PC-3 (cell line): ENCODE results near the gene FUT7. TPM values are rescaled to one million over a fixed set of nuclear protein-coding genes. Genes with fewer than 3 reads are reported as not detected.

ENCODE experiments used
- ATAC-seq: fragments of 200-7000 bp; cut with Tn5 transposase; 2 replicates; pipeline ENCODE4 v1.9.1; 2020; ENCODE audit warnings: mild to moderate bottlenecking, moderate library complexity
- BruUV-seq: library from RNA; stranded (reverse); fragments of 400-500 nt; replicated peaks from 2 replicates; lab custom pipeline; 2021; lab: Mats Ljungman, UMichigan
- CTCF ChIA-PET: fragments of 300-600 bp; sonication (Branson Sonifier 250); formaldehyde crosslinking; loops from one replicate; lab custom pipeline; 2022; ENCODE audit warnings: antibody characterized with exemption; lab: Charles Lee
- POLR2A ChIA-PET: fragments of 300-600 bp; sonication (Branson Sonifier 250); formaldehyde crosslinking; loops from one replicate; lab custom pipeline; 2022; ENCODE audit warnings: antibody characterized with exemption; ENCODE audit not compliant: unreplicated experiment; lab: Charles Lee
- DNase-seq: peaks from one replicate; pipeline ENCODE4 v3.0.0-alpha.2; 2015
- H2AFZ ChIP-seq: fragments of 300-600 bp; sonication (generic); 2 replicates; pipeline ENCODE4 v1.6.0; 2016; ENCODE audit warnings: antibody characterized with exemption, low read length
- H3F3A ChIP-seq: fragments of 300-600 bp; sonication (generic); one replicate; pipeline ENCODE4 v1.6.0; 2017; ENCODE audit warnings: antibody characterized with exemption, low read length, control low read depth, mild to moderate bottlenecking; ENCODE audit not compliant: unreplicated experiment
- H3K27ac ChIP-seq: fragments of 300-600 bp; sonication (generic); 2 replicates; pipeline ENCODE4 v1.5.1; 2016; ENCODE audit warnings: mild to moderate bottlenecking, low read length
- H3K27me3 ChIP-seq: fragments of 300-600 bp; sonication (generic); 2 replicates; pipeline ENCODE4 v1.6.1; 2016; ENCODE audit warnings: low read length, mixed read lengths
- H3K36me3 ChIP-seq: fragments of 300-600 bp; sonication (generic); 2 replicates; pipeline ENCODE4 v1.6.1; 2016; ENCODE audit warnings: low read depth, mixed run types, low read length, mixed read lengths
- H3K4me1 ChIP-seq: fragments of 300-600 bp; sonication (generic); 2 replicates; pipeline ENCODE4 v1.5.1; 2016; ENCODE audit warnings: low read length; ENCODE audit not compliant: insufficient read depth
- H3K4me2 ChIP-seq: fragments of 300-600 bp; sonication (generic); 2 replicates; pipeline ENCODE4 v1.6.0; 2016; ENCODE audit warnings: low read length
- H3K4me3 ChIP-seq: fragments of 300-600 bp; sonication (generic); 2 replicates; pipeline ENCODE4 v1.5.1; 2016; ENCODE audit warnings: mild to moderate bottlenecking, low read length, mixed read lengths
- H3K79me2 ChIP-seq: fragments of 300-600 bp; sonication (generic); 2 replicates; pipeline ENCODE4 v1.6.1; 2017; ENCODE audit warnings: low read length, mixed read lengths
- H3K9ac ChIP-seq: fragments of 300-600 bp; sonication (generic); 2 replicates; pipeline ENCODE4 v1.6.0; 2016; ENCODE audit warnings: mild to moderate bottlenecking, low read length
- H3K9me2 ChIP-seq: fragments of 300-600 bp; sonication (generic); replicated peaks from 2 replicates; pipeline ENCODE4 v1.6.1; 2016; ENCODE audit warnings: mixed run types, low read length, mixed read lengths
- H3K9me3 ChIP-seq: fragments of 300-600 bp; sonication (generic); 2 replicates; pipeline ENCODE4 v1.6.1; 2016; ENCODE audit warnings: low read length, mixed read lengths
- H4K20me1 ChIP-seq: fragments of 300-600 bp; sonication (generic); 2 replicates; pipeline ENCODE4 v1.6.1; 2016; ENCODE audit warnings: low read length, mixed read lengths
- EZH2 ChIP-seq: fragments of 300-600 bp; sonication (generic); IDR thresholded peaks from one replicate; pipeline ENCODE4 v1.6.1; 2017; ENCODE audit warnings: antibody characterized with exemption, mild to moderate bottlenecking, low read length; ENCODE audit not compliant: unreplicated experiment
- EZH2phosphoT487 ChIP-seq: fragments of 300-600 bp; sonication (generic); IDR thresholded peaks from 2 replicates; pipeline ENCODE4 v1.6.1; 2018; ENCODE audit warnings: mild to moderate bottlenecking, antibody characterized with exemption, low read length, borderline replicate concordance
- intact Hi-C: fragments of 100-400 bp; cut with micrococcal nuclease; formaldehyde crosslinking; loops from 2 replicates; pipeline ENCODE4 v1.9.0; 2023
- total RNA-seq: library from RNA; depleted of rRNA; stranded (reverse); fragments of >200 nt; gene quantifications from 2 replicates; pipeline ENCODE4 v1.2.3, GENCODE V29; 2014
- TF ChIP-seq, protein P1 (sequence below): fragments of 300-600 bp; sonication (generic); conservative IDR thresholded peaks from 2 replicates; pipeline ENCODE4 v1.5.1; 2017; ENCODE audit warnings: antibody characterized with exemption, low read depth, mild to moderate bottlenecking, low read length

The FUT7 gene
- total RNA-seq, 1 experiment from 2014 or later, result not detected

DNA sequence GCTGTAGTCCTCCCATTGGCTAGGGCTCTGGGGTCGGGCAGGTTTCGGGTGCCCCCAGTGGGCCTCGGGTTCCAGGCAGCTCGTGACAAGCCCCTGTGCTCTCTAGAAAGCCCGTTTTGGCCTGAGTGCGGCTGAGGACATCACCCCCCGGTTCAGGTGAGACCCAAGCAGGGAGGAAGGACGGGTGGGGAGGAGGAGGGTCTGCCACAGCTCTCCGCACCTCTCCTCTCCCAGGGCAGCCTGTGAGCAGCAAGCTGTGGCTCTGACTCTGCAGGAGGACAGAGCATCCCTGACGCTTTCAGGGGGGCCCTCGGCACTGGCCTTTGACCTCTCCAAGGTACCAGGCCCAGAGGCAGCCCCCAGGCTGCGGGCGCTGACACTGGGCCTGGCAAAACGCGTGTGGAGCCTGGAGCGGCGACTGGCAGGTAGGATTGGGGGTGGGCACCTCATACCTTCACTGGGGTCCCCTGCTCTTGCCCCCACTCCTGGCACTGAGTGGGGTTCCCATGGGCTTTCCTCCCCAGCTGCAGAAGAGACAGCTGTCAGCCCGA, 39.0 kb downstream of the FUT7 start:
- H3K4me3 ChIP-seq, result peak overlapping the region; percentile 89
- no peaks in the 10 kb centered on the region for H3K9me3 ChIP-seq
- intact Hi-C loops, result loop anchor here (2.0 to 10.0 kb wide), 2 partner anchors 42 to 148 kb away; partner anchors contain the start of genes AJM1 and PHPT1
- H3K27me3 ChIP-seq, result no peaks in the 10 kb centered on the region
- ChIA-PET CTCF (interaction anchor here (0.7 kb wide), 1 partner anchor 204 kb away, joined by 4 read pairs; no protein-coding TSS in a partner anchor), POLR2A (no interaction called here)
- ATAC-seq, result no peak
- H3K4me1 ChIP-seq, result peaks cover 27% of the 10 kb centered on the region
- no peak for TF ChIP-seq EZH2phosphoT487
- no peak for TF ChIP-seq EZH2
- TF ChIP-seq, protein P1, sequence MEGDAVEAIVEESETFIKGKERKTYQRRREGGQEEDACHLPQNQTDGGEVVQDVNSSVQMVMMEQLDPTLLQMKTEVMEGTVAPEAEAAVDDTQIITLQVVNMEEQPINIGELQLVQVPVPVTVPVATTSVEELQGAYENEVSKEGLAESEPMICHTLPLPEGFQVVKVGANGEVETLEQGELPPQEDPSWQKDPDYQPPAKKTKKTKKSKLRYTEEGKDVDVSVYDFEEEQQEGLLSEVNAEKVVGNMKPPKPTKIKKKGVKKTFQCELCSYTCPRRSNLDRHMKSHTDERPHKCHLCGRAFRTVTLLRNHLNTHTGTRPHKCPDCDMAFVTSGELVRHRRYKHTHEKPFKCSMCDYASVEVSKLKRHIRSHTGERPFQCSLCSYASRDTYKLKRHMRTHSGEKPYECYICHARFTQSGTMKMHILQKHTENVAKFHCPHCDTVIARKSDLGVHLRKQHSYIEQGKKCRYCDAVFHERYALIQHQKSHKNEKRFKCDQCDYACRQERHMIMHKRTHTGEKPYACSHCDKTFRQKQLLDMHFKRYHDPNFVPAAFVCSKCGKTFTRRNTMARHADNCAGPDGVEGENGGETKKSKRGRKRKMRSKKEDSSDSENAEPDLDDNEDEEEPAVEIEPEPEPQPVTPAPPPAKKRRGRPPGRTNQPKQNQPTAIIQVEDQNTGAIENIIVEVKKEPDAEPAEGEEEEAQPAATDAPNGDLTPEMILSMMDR, result no peak
- H3K36me3 ChIP-seq, result no peaks in the 10 kb centered on the region; the same call in 1 of the 2 replicates
- peak overlapping the region; percentile 57 for H3K27ac ChIP-seq
- DNase-seq, result no peak
- peak overlapping the region; percentile 63 for H2AFZ ChIP-seq
- H3K9me2 ChIP-seq, result no peaks in the 10 kb centered on the region
- H3F3A ChIP-seq, result no peaks in the 10 kb centered on the region
- no peaks in the 10 kb centered on the region for H4K20me1 ChIP-seq
- peak overlapping the region; percentile 90 for H3K9ac ChIP-seq
- H3K4me2 ChIP-seq, result peak overlapping the region; percentile 87
- BruUV-seq, result TSS peak; percentile 72
- H3K79me2 ChIP-seq, result peaks cover 16% of the 10 kb centered on the region

DNA sequence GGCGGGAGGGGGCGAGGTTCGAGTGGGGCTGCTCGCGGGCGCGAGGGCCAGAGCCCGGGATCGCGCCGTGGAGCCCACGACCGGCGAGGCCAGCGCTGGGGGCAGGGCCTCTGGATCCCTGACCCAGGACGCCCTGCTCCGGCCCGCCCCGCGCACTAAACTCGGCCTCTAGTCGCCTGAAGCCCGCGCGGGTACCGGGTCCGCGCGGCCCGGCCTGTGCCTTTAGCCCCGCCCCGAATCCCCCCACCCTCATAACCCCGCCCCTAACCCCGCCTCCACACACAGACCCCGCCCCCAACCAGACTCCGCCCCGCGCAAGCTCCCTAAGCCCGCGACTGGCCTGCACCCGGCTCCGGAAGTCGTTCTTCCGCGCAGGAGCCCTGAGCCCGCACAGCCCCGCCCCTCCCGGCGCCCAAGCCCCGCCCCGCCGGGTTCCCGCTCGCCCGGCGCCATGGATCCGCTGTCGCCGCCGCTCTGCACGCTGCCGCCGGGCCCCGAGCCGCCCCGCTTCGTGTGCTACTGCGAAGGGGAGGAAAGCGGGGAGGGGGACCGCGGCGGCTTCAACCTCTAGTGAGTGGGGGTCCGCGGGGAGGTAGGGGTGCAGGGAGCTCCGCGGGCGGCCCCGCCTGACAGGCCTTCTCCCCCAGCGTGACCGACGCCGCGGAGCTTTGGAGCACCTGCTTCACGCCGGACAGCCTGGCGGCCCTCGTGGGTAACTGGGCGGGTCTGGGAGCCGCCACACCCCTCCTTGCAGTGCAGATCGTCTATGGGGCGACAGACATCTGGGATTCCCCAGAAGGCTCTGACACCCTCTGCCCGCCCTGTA, 39.7 kb downstream of the FUT7 start, which contains the start of gene PAXX:
Gene PAXX, plus strand, starts transcription at position 430 of the 826 bp plus-strand sequence. Its CDS starts 22 bp downstream, at position 452.
- no TSS peak for BruUV-seq
- H2AFZ ChIP-seq, result peak within 1 kb of the TSS; percentile 63
- peak within 1 kb of the TSS; percentile 90 for H3K9ac ChIP-seq
- CTCF ChIA-PET, result interaction anchor here (1.4 kb wide), 1 partner anchor 37 kb away, joined by 6 read pairs; no protein-coding TSS in a partner anchor
- H3K4me3 ChIP-seq, result peak within 1 kb of the TSS; percentile 89
- H3K27me3 ChIP-seq, result no peaks in the 10 kb centered on the region
- no peaks in the 10 kb centered on the region for H3K9me2 ChIP-seq
- H3K4me2 ChIP-seq, result peak within 1 kb of the TSS; percentile 87
- no peaks in the 10 kb centered on the region for H3K9me3 ChIP-seq
- POLR2A ChIA-PET, result interaction anchor here (0.6 kb wide), 5 partner anchors 30 to 490 kb away, joined by 3 to 14 read pairs (median 6); no protein-coding TSS in a partner anchor
- H3K4me1 ChIP-seq, result peaks cover 24% of the 10 kb centered on the region
- no peaks in the 10 kb centered on the region for H3F3A ChIP-seq
- peaks cover 16% of the 10 kb centered on the region for H3K79me2 ChIP-seq
- H3K36me3 ChIP-seq, result no peaks in the 10 kb centered on the region; the same call in 1 of the 2 replicates
- ATAC-seq, result peak; percentile 71
- H3K27ac ChIP-seq, result peak within 1 kb of the TSS; percentile 59
- TF ChIP-seq EZH2, result no peak
- TF ChIP-seq EZH2phosphoT487, result no peak
- TF ChIP-seq, protein P1, result no peak
- no peaks in the 10 kb centered on the region for H4K20me1 ChIP-seq
- peak; percentile 82 for DNase-seq
- intact Hi-C loops, result loop anchor here (2.0 to 10.0 kb wide), 2 partner anchors 41 to 147 kb away; partner anchors contain the start of genes AJM1 and PHPT1
